Coronary artery (tissue), 2 donors: Measurements from ENCODE around the gene PMAIP1.

Experiments
- DNase-seq: peaks from one replicate; pipeline ENCODE4 v3.0.0-alpha.2; 2017; ENCODE audit warnings: low spot score
- H3K27ac ChIP-seq, 2 donors: fragments of 200-600 bp; sonication (generic); one replicate each; pipeline ENCODE4 v1.5.1; 2016 to 2019
- H3K4me3 ChIP-seq: fragments of 200-600 bp; sonication (generic); 2 replicates; pipeline ENCODE4 v1.5.1; 2016; ENCODE audit warnings: mild to moderate bottlenecking, moderate library complexity
- TF ChIP-seq, protein P1 (sequence below): fragments of 200-600 bp; sonication (generic); IDR thresholded peaks from one replicate; pipeline ENCODE4 v1.5.1; 2019; ENCODE audit warnings: antibody characterized with exemption

PMAIP1 gene

GRCh38 chr18:59941331-59941730 is 41.5 kb downstream of the PMAIP1 start:
- no peak overlapping the region for H3K4me3 ChIP-seq
- no peak overlapping the region for H3K27ac ChIP-seq
- TF ChIP-seq, protein P1, sequence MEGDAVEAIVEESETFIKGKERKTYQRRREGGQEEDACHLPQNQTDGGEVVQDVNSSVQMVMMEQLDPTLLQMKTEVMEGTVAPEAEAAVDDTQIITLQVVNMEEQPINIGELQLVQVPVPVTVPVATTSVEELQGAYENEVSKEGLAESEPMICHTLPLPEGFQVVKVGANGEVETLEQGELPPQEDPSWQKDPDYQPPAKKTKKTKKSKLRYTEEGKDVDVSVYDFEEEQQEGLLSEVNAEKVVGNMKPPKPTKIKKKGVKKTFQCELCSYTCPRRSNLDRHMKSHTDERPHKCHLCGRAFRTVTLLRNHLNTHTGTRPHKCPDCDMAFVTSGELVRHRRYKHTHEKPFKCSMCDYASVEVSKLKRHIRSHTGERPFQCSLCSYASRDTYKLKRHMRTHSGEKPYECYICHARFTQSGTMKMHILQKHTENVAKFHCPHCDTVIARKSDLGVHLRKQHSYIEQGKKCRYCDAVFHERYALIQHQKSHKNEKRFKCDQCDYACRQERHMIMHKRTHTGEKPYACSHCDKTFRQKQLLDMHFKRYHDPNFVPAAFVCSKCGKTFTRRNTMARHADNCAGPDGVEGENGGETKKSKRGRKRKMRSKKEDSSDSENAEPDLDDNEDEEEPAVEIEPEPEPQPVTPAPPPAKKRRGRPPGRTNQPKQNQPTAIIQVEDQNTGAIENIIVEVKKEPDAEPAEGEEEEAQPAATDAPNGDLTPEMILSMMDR: no peak
- no peak for DNase-seq

GRCh38 chr18:59942601-59943000 is 42.8 kb downstream of the PMAIP1 start:
- H3K4me3 ChIP-seq: no peak overlapping the region
- DNase-seq: no peak
- TF ChIP-seq, protein P1: no peak
- H3K27ac ChIP-seq: no peak overlapping the region

DNA sequence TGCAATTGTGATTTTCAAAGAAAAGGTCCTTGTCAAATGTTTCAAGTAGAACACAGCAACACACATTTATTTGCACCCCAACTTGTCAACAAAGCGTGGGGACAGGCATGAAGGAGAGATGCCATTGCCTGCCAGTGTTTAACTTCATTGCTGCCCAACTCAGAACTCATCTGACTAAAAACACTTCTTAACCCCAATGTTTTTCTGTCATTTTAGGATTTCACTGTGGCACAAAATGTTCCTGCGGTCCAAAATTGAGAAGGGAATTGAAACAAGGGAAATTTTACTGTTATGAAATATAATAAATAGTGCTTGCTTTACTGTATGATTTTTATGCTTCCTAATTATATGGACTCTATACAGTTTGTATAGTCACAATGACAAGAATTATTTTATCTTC is 45.7 kb downstream of the PMAIP1 start:
- Histone ChIP-seq H3K27ac (no peak overlapping the region), H3K4me3 (no peak overlapping the region)
- DNase-seq: no peak

DNA sequence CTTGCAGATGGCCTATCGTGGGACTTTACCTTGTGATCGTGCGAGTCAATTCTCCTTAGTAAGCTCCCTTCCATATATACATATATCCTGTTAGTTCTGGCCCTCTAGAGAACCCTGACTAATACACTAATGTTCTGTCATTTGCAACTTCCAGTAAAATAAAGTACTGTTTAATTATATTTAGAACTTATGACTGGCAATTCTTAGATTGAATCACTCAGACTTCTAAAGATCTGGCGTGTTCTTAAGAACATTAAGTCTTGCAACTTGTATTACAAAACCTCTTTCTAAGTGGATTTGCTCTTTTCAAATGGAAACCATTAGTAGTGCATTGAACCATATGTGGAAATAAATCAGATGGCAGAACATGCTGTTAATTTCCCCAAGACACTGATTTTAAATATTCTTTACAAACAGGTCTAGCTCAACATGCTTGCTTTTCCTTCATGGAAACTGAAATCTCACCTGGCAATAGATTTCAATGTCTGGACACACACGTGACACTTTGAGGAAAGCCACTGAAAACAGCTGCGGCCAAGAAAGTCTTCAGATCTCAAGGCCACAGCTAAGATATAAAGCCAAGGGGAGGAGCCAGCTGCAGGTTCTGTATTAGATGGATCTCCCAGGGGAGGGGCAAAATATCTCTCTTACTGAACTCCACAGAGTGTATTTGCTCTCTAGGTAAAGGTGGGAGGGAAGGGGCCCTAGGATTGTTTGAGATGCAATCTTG is 50.6 kb downstream of the PMAIP1 start:
- TF ChIP-seq, protein P1: no peak
- no peak overlapping the region for H3K4me3 ChIP-seq
- no peak for DNase-seq
- no peak overlapping the region for H3K27ac ChIP-seq

More for the DNA sequence above, 45.7 kb downstream of the PMAIP1 start:
- TF ChIP-seq, protein P1: no peak

DNA sequence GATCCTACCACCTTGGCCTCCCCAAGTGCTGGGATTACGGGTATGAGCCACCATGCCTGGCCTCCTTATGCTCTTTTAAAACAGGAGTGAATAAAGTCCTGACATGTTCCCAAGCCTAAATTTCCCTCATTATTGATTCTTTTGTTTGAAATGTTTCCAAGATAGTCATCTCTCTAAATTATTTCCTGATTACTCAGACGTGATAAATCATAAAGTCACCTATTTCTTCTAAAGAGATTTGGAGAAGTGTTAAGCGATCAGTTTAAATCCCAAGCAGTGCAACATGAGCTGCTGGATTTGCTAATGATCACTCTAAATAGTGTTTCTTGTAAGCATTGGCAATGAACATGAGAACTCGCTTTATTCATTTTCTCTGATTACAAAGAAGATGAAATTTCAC is 51.8 kb downstream of the PMAIP1 start:
- no peak for DNase-seq
- TF ChIP-seq, protein P1: no peak
- no peak overlapping the region for H3K27ac ChIP-seq
- H3K4me3 ChIP-seq: no peak overlapping the region

GRCh38 chr18:59952283-59953007 is 52.6 kb downstream of the PMAIP1 start:
- no peak overlapping the region for H3K4me3 ChIP-seq
- H3K27ac ChIP-seq: no peak overlapping the region
- no peak for DNase-seq
- TF ChIP-seq, protein P1: no peak
